Common myeloid progenitor, CD34-positive (primary cell): ENCODE results near the gene DCTPP1.
A peak's percentile ranks its signal among the peaks of the same experiment; 100 is the strongest.

ENCODE experiments used
- CTCF ChIA-PET: fragments of 350-600 bp; sonication (Branson Sonifier 250); formaldehyde crosslinking; loops from one replicate; lab custom pipeline; 2021; ENCODE audit warnings: antibody characterized with exemption; lab: Charles Lee
- POLR2A ChIA-PET: fragments of 350-600 bp; sonication (Branson Sonifier 250); formaldehyde crosslinking; loops from one replicate; lab custom pipeline; 2021; ENCODE audit warnings: antibody characterized with exemption; lab: Charles Lee
- DNase-seq, 3 donors: peaks; one replicate each; pipeline versions ENCODE4 v3.0.0 to v3.0.0-alpha.2; 2013
- H3K27ac ChIP-seq, 2 experiments: 1 replicate in 1 of 2; 2 replicates in 1 of 2; pipeline ENCODE4 v1.7.0; 2013; ENCODE audit warnings: inconsistent platforms in 2 of 2, low read length in 2 of 2, mild to moderate bottlenecking in 2 of 2, low read depth in 1 of 2, moderate library complexity in 1 of 2; ENCODE audit not compliant: severe bottlenecking in 2 of 2, insufficient read depth in 1 of 2, poor library complexity in 1 of 2
- H3K27me3 ChIP-seq, 5 experiments: replicated peaks in 2 of 5; 1 replicate in 3 of 5; 2 replicates in 2 of 5; pipeline versions ENCODE4 v1.6.1 to v1.7.0; 2013; ENCODE audit warnings: low read length in 4 of 5, mild to moderate bottlenecking in 2 of 5, moderate library complexity in 2 of 5, inconsistent platforms in 1 of 5; ENCODE audit not compliant: insufficient read depth in 5 of 5, control insufficient read depth in 4 of 5
- H3K36me3 ChIP-seq, 4 experiments: 1 replicate in 2 of 4; 2 replicates in 2 of 4; pipeline versions ENCODE4 v1.6.1 to v1.7.0; 2013; ENCODE audit warnings: low read length in 3 of 4, control low read depth in 1 of 4, mild to moderate bottlenecking in 1 of 4; ENCODE audit not compliant: control insufficient read depth in 4 of 4, insufficient read depth in 4 of 4
- H3K4me1 ChIP-seq, 4 experiments: 1 replicate in 3 of 4; 2 replicates in 1 of 4; pipeline versions ENCODE4 v1.6.1 to v1.7.1; 2013; ENCODE audit warnings: low read length in 3 of 4, mild to moderate bottlenecking in 3 of 4, control low read depth in 1 of 4, inconsistent platforms in 1 of 4, moderate library complexity in 1 of 4; ENCODE audit not compliant: control insufficient read depth in 4 of 4, insufficient read depth in 4 of 4; ENCODE audit errors: control extremely low read depth in 1 of 4
- H3K4me3 ChIP-seq, 7 experiments: 1 replicate in 4 of 7; 2 replicates in 3 of 7; pipeline versions ENCODE4 v1.5.1 to v1.7.0; 2013; ENCODE audit warnings: mild to moderate bottlenecking in 7 of 7, low read length in 6 of 7, moderate library complexity in 6 of 7, inconsistent platforms in 2 of 7, low read depth in 2 of 7, control low read depth in 1 of 7; ENCODE audit not compliant: insufficient read depth in 4 of 7, control insufficient read depth in 1 of 7; ENCODE audit errors: extremely low read depth in 1 of 7
- H3K9me3 ChIP-seq, 5 experiments: 1 replicate in 4 of 5; 2 replicates in 1 of 5; pipeline versions ENCODE4 v1.6.1 to v1.7.1; 2013; ENCODE audit warnings: low read length in 4 of 5, mild to moderate bottlenecking in 2 of 5, inconsistent platforms in 1 of 5, low read depth in 1 of 5, moderate library complexity in 1 of 5; ENCODE audit not compliant: control insufficient read depth in 4 of 5, insufficient read depth in 2 of 5; ENCODE audit errors: control extremely low read depth in 1 of 5
- WGBS: methylation state at CpG from one replicate; pipeline ENCODE4 v1.1.5; 2013; ENCODE audit not compliant: insufficient coverage; 5-methylcytosine and 5-hydroxymethylcytosine counted together

DCTPP1 gene

GRCh38 chr16:30407102-30407803, 22.6 kb downstream of the DCTPP1 start, which contains the start of gene ZNF771:
ZNF771 (plus strand) TSS chr16:30407606; CDS start chr16:30408054, 448 bp downstream.
- POLR2A ChIA-PET: interaction anchor here (1.2 to 1.6 kb wide), 3 partner anchors 12 to 37 kb away, joined by 4 to 6 read pairs (median 5); partner anchors contain the start of genes TBC1D10B and ZNF48
- DNase-seq: peak; percentile 78 to 81 (median 80)
- no peaks in the 10 kb centered on the region for H3K9me3 ChIP-seq
- CTCF ChIA-PET: interaction anchor here (1.2 to 8.0 kb wide), 4 partner anchors 11 to 191 kb away, joined by 3 to 97 read pairs (median 10); partner anchors contain the start of genes TBC1D10B and ZNF48
- 0% methylated on average over 56 of the region's 65 CpGs for WGBS
- H3K4me1 ChIP-seq: peaks cover 3 to 35% (median 26%) of the 10 kb centered on the region in 4 experiments
- peak within 1 kb of the TSS; percentile 56 to 81 (median 76) for H3K4me3 ChIP-seq
- no peaks in the 10 kb centered on the region for H3K27me3 ChIP-seq
- H3K36me3 ChIP-seq: peaks cover 0 to 10% (median 2%) of the 10 kb centered on the region in 4 experiments
- H3K27ac ChIP-seq: peak within 1 kb of the TSS in 1 of 2 experiments; percentile 75

- DNase-seq: no peak
- Histone ChIP-seq H3K9me3 (no peaks in the 10 kb centered on the region), H3K4me3 (peak overlapping the region; percentile 56 to 81 (median 76)), H3K4me1 (peaks cover 3 to 30% (median 22%) of the 10 kb centered on the region in 4 experiments), H3K27me3 (no peaks in the 10 kb centered on the region), H3K27ac (peak overlapping the region in 1 of 2 experiments; percentile 75), H3K36me3 (peaks cover 0 to 8% (median 1%) of the 10 kb centered on the region in 4 experiments)
- WGBS: 23% methylated on average over 12 of the region's 14 CpGs
- POLR2A ChIA-PET: interaction anchor here (1.3 to 1.6 kb wide), 2 partner anchors 11 to 36 kb away, joined by 4 to 5 read pairs; partner anchors contain the start of genes TBC1D10B and ZNF48
- CTCF ChIA-PET: interaction anchor here (1.3 to 8.0 kb wide), 3 partner anchors 10 to 191 kb away, joined by 3 to 97 read pairs (median 4); partner anchors contain the start of gene ZNF48
Measured at GRCh38 chr16:30406795-30407101, 23.1 kb downstream of the DCTPP1 start.

GRCh38 chr16:30401768-30402425, 27.9 kb downstream of the DCTPP1 start:
- ChIA-PET POLR2A (no interaction called here), CTCF (interaction anchor here (1.5 to 10.8 kb wide), 2 partner anchors 7 to 9 kb away, joined by 6 to 97 read pairs; partner anchors contain the start of gene ZNF771)
- no peak for DNase-seq
- 80% methylated on average over 4 of the region's 8 CpGs for WGBS
- peaks cover 2 to 29% (median 24%) of the 10 kb centered on the region in 4 experiments for H3K4me1 ChIP-seq
- no peak overlapping the region for H3K4me3 ChIP-seq
- H3K27me3 ChIP-seq: no peaks in the 10 kb centered on the region
- peaks cover 0 to 22% (median 14%) of the 10 kb centered on the region in 4 experiments for H3K36me3 ChIP-seq
- no peaks in the 10 kb centered on the region for H3K9me3 ChIP-seq
- H3K27ac ChIP-seq: no peak overlapping the region

GRCh38 chr16:30399435-30400186, 30.2 kb downstream of the DCTPP1 start:
- Histone ChIP-seq H3K27ac (peak overlapping the region; percentile 79 to 87), H3K36me3 (peaks cover 0 to 22% (median 14%) of the 10 kb centered on the region in 4 experiments), H3K27me3 (no peaks in the 10 kb centered on the region), H3K4me3 (peak overlapping the region; percentile 40 to 87 (median 76)), H3K4me1 (peaks cover 5 to 40% (median 34%) of the 10 kb centered on the region in 4 experiments), H3K9me3 (no peaks in the 10 kb centered on the region)
- DNase-seq: no peak
- ChIA-PET CTCF (interaction anchor here (0.8 to 10.8 kb wide), 8 partner anchors 10 to 31 kb away, joined by 3 to 97 read pairs (median 4); partner anchors contain the start of genes SEPTIN1 and ZNF771), POLR2A (interaction anchor here (1.0 kb wide), 1 partner anchor 22 kb away, joined by 5 read pairs; no protein-coding TSS in a partner anchor)
- WGBS: 20% methylated on average over 12 of the region's 12 CpGs

GRCh38 chr16:30398661-30399434, 31.0 kb downstream of the DCTPP1 start:
- H3K36me3 ChIP-seq: peaks cover 0 to 22% (median 14%) of the 10 kb centered on the region in 4 experiments
- peak overlapping the region in 1 of 7 experiments; percentile 83 for H3K4me3 ChIP-seq
- H3K27me3 ChIP-seq: no peaks in the 10 kb centered on the region
- DNase-seq: no peak
- H3K27ac ChIP-seq: no peak overlapping the region
- H3K9me3 ChIP-seq: no peaks in the 10 kb centered on the region
- POLR2A ChIA-PET: interaction anchor here (1.0 kb wide), 1 partner anchor 21 kb away, joined by 5 read pairs; no protein-coding TSS in a partner anchor
- CTCF ChIA-PET: interaction anchor here (0.9 to 10.8 kb wide), 7 partner anchors 10 to 30 kb away, joined by 3 to 97 read pairs (median 3); partner anchors contain the start of gene ZNF771
- 93% methylated on average over 17 of the region's 23 CpGs for WGBS
- H3K4me1 ChIP-seq: peaks cover 7 to 46% (median 39%) of the 10 kb centered on the region in 4 experiments
